GM21786 (cell line): ENCODE data around the gene SH3PXD2B.
"Not testable (repeated sequence)": the region's sequence is repeated elsewhere in the genome, so short reads cannot be mapped to it uniquely, and the experiment has no call there.

Experiments
- ATAC-seq: cut with Tn5 transposase; IDR thresholded peaks from one replicate; pipeline ENCODE4 v1.9.1; 2021; ENCODE audit not compliant: unreplicated experiment

The SH3PXD2B gene

GRCh38 chr5:172420235-172420939, 33.9 kb downstream of the SH3PXD2B start:
- ATAC-seq, result no peak

GRCh38 chr5:172418862-172419814, 35.2 kb downstream of the SH3PXD2B start:
- ATAC-seq, result no peak

GRCh38 chr5:172417983-172418630, 36.2 kb downstream of the SH3PXD2B start:
- no peak for ATAC-seq

GRCh38 chr5:172417130-172417841, 37.0 kb downstream of the SH3PXD2B start:
- ATAC-seq, result no peak

- no peak for ATAC-seq
Measured at GRCh38 chr5:172415362-172416275, 38.7 kb downstream of the SH3PXD2B start.

GRCh38 chr5:172414531-172415361, 39.6 kb downstream of the SH3PXD2B start:
- ATAC-seq, result no peak

- ATAC-seq, result no peak
Measured at GRCh38 chr5:172413601-172414171, 40.6 kb downstream of the SH3PXD2B start.

GRCh38 chr5:172412724-172413286, 41.5 kb downstream of the SH3PXD2B start:
- no peak for ATAC-seq

GRCh38 chr5:172411484-172412072, 42.7 kb downstream of the SH3PXD2B start:
- ATAC-seq, result no peak

GRCh38 chr5:172410662-172411483, 43.5 kb downstream of the SH3PXD2B start:
- ATAC-seq, result no peak

- ATAC-seq, result no peak
Measured at GRCh38 chr5:172410160-172410559, 44.2 kb downstream of the SH3PXD2B start.

GRCh38 chr5:172409477-172409876, 44.8 kb downstream of the SH3PXD2B start:
- ATAC-seq, result not testable (repeated sequence)

- no peak for ATAC-seq
Measured at GRCh38 chr5:172407822-172408221, 46.5 kb downstream of the SH3PXD2B start.

- ATAC-seq, result no peak
Measured at GRCh38 chr5:172407241-172407691, 47.1 kb downstream of the SH3PXD2B start.

- ATAC-seq, result no peak
Measured at GRCh38 chr5:172405226-172406107, 48.9 kb downstream of the SH3PXD2B start.

- ATAC-seq, result no peak
Measured at GRCh38 chr5:172404746-172405145, 49.6 kb downstream of the SH3PXD2B start.
